ENCODE data around the gene INTS14. TPM values are rescaled to one million over a fixed set of nuclear protein-coding genes. Genes with fewer than 3 reads are reported as not detected.

INTS14 gene
- total RNA-seq, 1 experiment from 2014 or later = 41.2 TPM

DNA sequence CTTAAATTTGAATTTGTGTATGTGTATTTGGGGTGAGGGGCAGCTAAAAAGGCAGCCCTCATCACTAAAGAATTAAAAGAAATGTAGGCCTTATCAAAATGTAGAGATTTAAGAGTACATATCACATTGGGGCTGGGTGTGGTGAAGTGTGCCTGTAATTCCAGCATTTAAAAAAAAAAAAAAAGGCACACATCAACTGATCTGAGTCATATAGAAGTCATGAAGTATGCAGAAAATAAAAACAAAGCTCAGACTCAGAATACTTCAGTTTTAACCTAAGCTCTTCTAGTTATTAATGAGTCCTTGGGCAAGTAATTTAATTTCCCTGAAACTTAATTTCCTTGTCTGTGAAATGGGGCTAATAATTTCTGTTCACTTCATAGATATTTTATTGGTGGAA is 42.4 kb upstream of the INTS14 start:
- ChIA-PET POLR2A (interaction anchor here (0.6 kb wide), 1 partner anchor 9 kb away, joined by 4 read pairs; no protein-coding TSS in a partner anchor), CTCF (no interaction called here)
- intact Hi-C loops (cut with micrococcal nuclease; ENCODE audit: unreplicated experiment) (no loop called here), in situ Hi-C loops (cut with HindIII; ENCODE audit: low pct_unique_long_range_greater_than_20kb, low sequenced_read_pairs) (no loop called here)
- TF ChIP-seq, protein P1, sequence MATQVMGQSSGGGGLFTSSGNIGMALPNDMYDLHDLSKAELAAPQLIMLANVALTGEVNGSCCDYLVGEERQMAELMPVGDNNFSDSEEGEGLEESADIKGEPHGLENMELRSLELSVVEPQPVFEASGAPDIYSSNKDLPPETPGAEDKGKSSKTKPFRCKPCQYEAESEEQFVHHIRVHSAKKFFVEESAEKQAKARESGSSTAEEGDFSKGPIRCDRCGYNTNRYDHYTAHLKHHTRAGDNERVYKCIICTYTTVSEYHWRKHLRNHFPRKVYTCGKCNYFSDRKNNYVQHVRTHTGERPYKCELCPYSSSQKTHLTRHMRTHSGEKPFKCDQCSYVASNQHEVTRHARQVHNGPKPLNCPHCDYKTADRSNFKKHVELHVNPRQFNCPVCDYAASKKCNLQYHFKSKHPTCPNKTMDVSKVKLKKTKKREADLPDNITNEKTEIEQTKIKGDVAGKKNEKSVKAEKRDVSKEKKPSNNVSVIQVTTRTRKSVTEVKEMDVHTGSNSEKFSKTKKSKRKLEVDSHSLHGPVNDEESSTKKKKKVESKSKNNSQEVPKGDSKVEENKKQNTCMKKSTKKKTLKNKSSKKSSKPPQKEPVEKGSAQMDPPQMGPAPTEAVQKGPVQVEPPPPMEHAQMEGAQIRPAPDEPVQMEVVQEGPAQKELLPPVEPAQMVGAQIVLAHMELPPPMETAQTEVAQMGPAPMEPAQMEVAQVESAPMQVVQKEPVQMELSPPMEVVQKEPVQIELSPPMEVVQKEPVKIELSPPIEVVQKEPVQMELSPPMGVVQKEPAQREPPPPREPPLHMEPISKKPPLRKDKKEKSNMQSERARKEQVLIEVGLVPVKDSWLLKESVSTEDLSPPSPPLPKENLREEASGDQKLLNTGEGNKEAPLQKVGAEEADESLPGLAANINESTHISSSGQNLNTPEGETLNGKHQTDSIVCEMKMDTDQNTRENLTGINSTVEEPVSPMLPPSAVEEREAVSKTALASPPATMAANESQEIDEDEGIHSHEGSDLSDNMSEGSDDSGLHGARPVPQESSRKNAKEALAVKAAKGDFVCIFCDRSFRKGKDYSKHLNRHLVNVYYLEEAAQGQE (IDR thresholded peaks at IDR 0.05; ENCODE audit: insufficient read depth in 1 of 2, low read depth in 2 of 2, low read length in 1 of 2) = no peak
- TF ChIP-seq POLR2AphosphoS5 (IDR thresholded peaks at IDR 0.05; ENCODE audit: low read depth, low read length) = no peak
- TF ChIP-seq SIN3A (IDR thresholded peaks at IDR 0.05; ENCODE audit: borderline replicate concordance, insufficient read depth, low read depth, low read length) = no peak
- no peak for TF ChIP-seq TCF7L2 (IDR thresholded peaks at IDR 0.05; ENCODE audit: low read depth, low read length)
- TF ChIP-seq, protein P2, sequence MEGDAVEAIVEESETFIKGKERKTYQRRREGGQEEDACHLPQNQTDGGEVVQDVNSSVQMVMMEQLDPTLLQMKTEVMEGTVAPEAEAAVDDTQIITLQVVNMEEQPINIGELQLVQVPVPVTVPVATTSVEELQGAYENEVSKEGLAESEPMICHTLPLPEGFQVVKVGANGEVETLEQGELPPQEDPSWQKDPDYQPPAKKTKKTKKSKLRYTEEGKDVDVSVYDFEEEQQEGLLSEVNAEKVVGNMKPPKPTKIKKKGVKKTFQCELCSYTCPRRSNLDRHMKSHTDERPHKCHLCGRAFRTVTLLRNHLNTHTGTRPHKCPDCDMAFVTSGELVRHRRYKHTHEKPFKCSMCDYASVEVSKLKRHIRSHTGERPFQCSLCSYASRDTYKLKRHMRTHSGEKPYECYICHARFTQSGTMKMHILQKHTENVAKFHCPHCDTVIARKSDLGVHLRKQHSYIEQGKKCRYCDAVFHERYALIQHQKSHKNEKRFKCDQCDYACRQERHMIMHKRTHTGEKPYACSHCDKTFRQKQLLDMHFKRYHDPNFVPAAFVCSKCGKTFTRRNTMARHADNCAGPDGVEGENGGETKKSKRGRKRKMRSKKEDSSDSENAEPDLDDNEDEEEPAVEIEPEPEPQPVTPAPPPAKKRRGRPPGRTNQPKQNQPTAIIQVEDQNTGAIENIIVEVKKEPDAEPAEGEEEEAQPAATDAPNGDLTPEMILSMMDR (IDR thresholded peaks at IDR 0.05) = no peak
- BruUV-seq (replicated peaks) = no TSS peak
- Histone ChIP-seq H3K4me1 (ENCODE audit: control insufficient read depth, insufficient read depth, low read length) (no peaks in the 10 kb centered on the region), H3K9me3 (ENCODE audit: control insufficient read depth, insufficient read depth, low read depth, low read length) (no peaks in the 10 kb centered on the region), H3K27ac (ENCODE audit: low read length) (no peak overlapping the region), H3K4me3 (ENCODE audit: low read depth in 2 of 2, low read length in 2 of 2) (no peak overlapping the region), H3K36me3 (ENCODE audit: control insufficient read depth, insufficient read depth, low read length) (no peaks in the 10 kb centered on the region), H3K27me3 (ENCODE audit: control insufficient read depth, insufficient read depth, low read length) (no peaks in the 10 kb centered on the region)
- DNase-seq (ENCODE audit: low read depth, low spot score) (no peak), ATAC-seq (no peak)

DNA sequence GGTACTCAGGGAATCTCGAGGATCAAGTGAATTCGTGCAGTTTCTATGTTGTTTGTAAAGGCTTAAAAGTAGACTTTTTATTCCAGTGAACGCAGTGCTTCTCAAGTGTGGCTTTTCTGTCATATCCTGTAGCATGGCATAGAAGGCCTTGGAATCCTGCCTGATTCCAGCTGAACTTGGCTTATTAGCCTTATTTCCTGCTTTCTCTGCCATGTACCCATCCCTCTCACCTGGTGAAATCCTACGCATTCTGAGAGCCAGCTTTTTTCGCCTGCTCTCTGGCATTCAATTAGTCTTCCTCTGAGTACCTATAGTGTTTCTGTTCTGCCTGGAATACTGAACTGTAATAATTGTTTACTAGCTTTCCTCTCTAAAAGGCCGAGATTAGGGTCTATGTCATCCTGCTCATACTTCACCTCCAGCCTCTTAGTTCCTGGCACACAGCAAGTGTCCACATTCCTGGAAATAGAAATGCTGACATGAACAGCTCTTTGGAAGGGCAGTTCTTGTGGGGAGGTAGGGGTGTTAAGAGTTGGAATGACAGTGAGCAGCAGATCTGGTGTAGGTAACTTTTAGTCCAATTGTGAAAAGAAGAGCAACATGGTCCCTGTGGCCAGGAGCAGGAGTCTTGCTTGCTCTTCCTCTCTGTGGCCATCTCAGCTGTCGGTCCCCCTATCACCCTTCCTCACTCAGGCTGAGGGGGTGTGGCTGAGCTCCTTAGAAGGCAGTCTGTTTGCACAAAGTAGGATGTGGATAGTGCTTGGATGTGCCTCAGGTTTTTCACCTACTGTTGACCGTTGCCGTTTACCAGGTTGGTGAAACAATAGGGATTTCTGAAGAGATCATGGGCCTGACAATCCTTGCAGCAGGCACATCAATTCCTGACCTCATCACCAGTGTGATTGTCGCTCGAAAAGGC is 41.2 kb upstream of the INTS14 start:
- CTCF ChIA-PET = interaction anchor here (0.6 kb wide), 1 partner anchor 152 kb away, joined by 3 read pairs; no protein-coding TSS in a partner anchor
- POLR2A ChIA-PET = interaction anchor here (0.7 kb wide), 1 partner anchor 72 kb away, joined by 3 read pairs; no protein-coding TSS in a partner anchor
- BruUV-seq (replicated peaks) = no TSS peak
- DNase-seq (ENCODE audit: low read depth, low spot score) (no peak), ATAC-seq (no peak)
- Histone ChIP-seq H3K9me3 (ENCODE audit: control insufficient read depth, insufficient read depth, low read depth, low read length) (no peaks in the 10 kb centered on the region), H3K4me1 (ENCODE audit: control insufficient read depth, insufficient read depth, low read length) (no peaks in the 10 kb centered on the region), H3K36me3 (ENCODE audit: control insufficient read depth, insufficient read depth, low read length) (no peaks in the 10 kb centered on the region), H3K27me3 (ENCODE audit: control insufficient read depth, insufficient read depth, low read length) (no peaks in the 10 kb centered on the region), H3K4me3 (ENCODE audit: low read depth in 2 of 2, low read length in 2 of 2) (no peak overlapping the region), H3K27ac (ENCODE audit: low read length) (no peak overlapping the region)
- TF ChIP-seq, protein P2 (IDR thresholded peaks at IDR 0.05) = no peak
- TF ChIP-seq, protein P1 (IDR thresholded peaks at IDR 0.05; ENCODE audit: insufficient read depth in 1 of 2, low read depth in 2 of 2, low read length in 1 of 2) = no peak
- no peak for TF ChIP-seq POLR2AphosphoS5 (IDR thresholded peaks at IDR 0.05; ENCODE audit: low read depth, low read length)
- no peak for TF ChIP-seq SIN3A (IDR thresholded peaks at IDR 0.05; ENCODE audit: borderline replicate concordance, insufficient read depth, low read depth, low read length)
- TF ChIP-seq TCF7L2 (IDR thresholded peaks at IDR 0.05; ENCODE audit: low read depth, low read length) = no peak
- in situ Hi-C loops (cut with HindIII; ENCODE audit: low pct_unique_long_range_greater_than_20kb, low sequenced_read_pairs) = no loop called here
- intact Hi-C loops (cut with micrococcal nuclease; ENCODE audit: unreplicated experiment) = no loop called here

Data from Panc1 (cell line).